SK-N-SH (cell line): ENCODE data around the gene DCK.

ENCODE experiments used
- FOXJ3 ChIP-seq: sonication (generic); formaldehyde crosslinking; IDR thresholded peaks from 2 replicates; pipeline ENCODE4 v1.5.1; 2020; ENCODE audit warnings: mild to moderate bottlenecking, missing genetic modification reagents
- IRF3 ChIP-seq: fragments of 150-350 bp; IDR thresholded peaks from 2 replicates; pipeline ENCODE4 v1.6.1; 2016; ENCODE audit warnings: mild to moderate bottlenecking, low read depth, low read length
- PBX3 ChIP-seq: IDR thresholded peaks from 2 replicates; pipeline ENCODE4; 2012
- POLR2AphosphoS5 ChIP-seq: IDR thresholded peaks from 2 replicates; pipeline ENCODE4 v1.6.1; 2012; ENCODE audit warnings: low read depth, low read length
- RAD21 ChIP-seq: IDR thresholded peaks from 2 replicates; pipeline ENCODE4 v1.6.1; 2012; ENCODE audit warnings: mild to moderate bottlenecking, low read length
- RXRA ChIP-seq: IDR thresholded peaks from 2 replicates; pipeline ENCODE4 v1.4.0; 2012; ENCODE audit warnings: low read depth, mild to moderate bottlenecking, borderline replicate concordance
- TF ChIP-seq, protein P1 (sequence below): fragments of 200-600 bp; sonication (generic); IDR thresholded peaks from 2 replicates; pipeline ENCODE4 v1.6.1; 2017; ENCODE audit warnings: antibody characterized with exemption, mild to moderate bottlenecking, moderate library complexity

- TF ChIP-seq, protein P1, sequence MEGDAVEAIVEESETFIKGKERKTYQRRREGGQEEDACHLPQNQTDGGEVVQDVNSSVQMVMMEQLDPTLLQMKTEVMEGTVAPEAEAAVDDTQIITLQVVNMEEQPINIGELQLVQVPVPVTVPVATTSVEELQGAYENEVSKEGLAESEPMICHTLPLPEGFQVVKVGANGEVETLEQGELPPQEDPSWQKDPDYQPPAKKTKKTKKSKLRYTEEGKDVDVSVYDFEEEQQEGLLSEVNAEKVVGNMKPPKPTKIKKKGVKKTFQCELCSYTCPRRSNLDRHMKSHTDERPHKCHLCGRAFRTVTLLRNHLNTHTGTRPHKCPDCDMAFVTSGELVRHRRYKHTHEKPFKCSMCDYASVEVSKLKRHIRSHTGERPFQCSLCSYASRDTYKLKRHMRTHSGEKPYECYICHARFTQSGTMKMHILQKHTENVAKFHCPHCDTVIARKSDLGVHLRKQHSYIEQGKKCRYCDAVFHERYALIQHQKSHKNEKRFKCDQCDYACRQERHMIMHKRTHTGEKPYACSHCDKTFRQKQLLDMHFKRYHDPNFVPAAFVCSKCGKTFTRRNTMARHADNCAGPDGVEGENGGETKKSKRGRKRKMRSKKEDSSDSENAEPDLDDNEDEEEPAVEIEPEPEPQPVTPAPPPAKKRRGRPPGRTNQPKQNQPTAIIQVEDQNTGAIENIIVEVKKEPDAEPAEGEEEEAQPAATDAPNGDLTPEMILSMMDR: no peak
- TF ChIP-seq RAD21: no peak
- TF ChIP-seq PBX3: no peak
- no peak for TF ChIP-seq IRF3
- TF ChIP-seq RXRA: no peak
- no peak for TF ChIP-seq POLR2AphosphoS5
- no peak for TF ChIP-seq FOXJ3
Measured at GRCh38 chr4:70997546-70997945, 4.1 kb downstream of the DCK start.
